Muscle layer of duodenum (tissue), 2 donors: Measurements from ENCODE around the gene PKP4.

Experiments
- H3K27ac ChIP-seq: one replicate; pipeline ENCODE4 v1.7.0; 2013; ENCODE audit warnings: mild to moderate bottlenecking, low read length
- H3K27me3 ChIP-seq: one replicate; pipeline ENCODE4 v1.7.0; 2013; ENCODE audit warnings: low read depth, mild to moderate bottlenecking, control low read depth, low read length
- H3K36me3 ChIP-seq, 2 donors: one replicate each; pipeline ENCODE4 v1.7.0; 2013; ENCODE audit warnings: low read length in 2 of 2, control low read depth in 1 of 2, mild to moderate bottlenecking in 1 of 2; ENCODE audit not compliant: insufficient read depth in 2 of 2, control insufficient read depth in 1 of 2
- H3K4me1 ChIP-seq, 2 donors: one replicate each; pipeline ENCODE4 v1.7.0; 2013; ENCODE audit warnings: low read length in 2 of 2, mild to moderate bottlenecking in 2 of 2, control low read depth in 1 of 2, moderate library complexity in 1 of 2; ENCODE audit not compliant: insufficient read depth in 2 of 2, control insufficient read depth in 1 of 2
- H3K4me3 ChIP-seq, 2 donors: one replicate each; pipeline ENCODE4 v1.7.0; 2013; ENCODE audit warnings: low read length in 2 of 2, low read depth in 1 of 2, mild to moderate bottlenecking in 1 of 2
- H3K9me3 ChIP-seq, 2 donors: one replicate each; pipeline ENCODE4 v1.7.0; 2013; ENCODE audit warnings: low read length in 2 of 2, control low read depth in 1 of 2, mild to moderate bottlenecking in 1 of 2; ENCODE audit not compliant: control insufficient read depth in 1 of 2
- donor health status: healthy.

PKP4 gene

DNA sequence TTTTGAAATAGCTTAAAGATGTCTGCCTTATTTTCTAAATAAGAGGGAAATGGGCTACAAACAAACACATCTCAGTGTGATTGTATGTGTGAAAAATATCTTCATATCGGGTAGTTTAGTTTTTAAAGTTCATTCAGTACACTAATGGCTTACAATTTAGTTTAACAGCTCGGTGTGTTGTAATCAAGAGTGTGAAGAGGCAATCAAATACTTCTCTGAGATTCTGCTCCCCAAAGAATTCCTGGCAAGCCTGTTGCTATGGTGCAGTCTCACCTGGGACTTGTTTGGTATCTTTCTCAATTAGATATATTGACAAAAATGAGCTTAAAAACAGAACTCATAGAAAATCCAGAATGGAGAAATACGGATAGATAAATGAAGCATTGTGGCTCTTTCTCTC lies 99.4 kb downstream of the PKP4 start:
- H3K36me3 ChIP-seq = peaks cover 0 to 4% of the 10 kb centered on the region in 2 donors
- no peak overlapping the region for H3K4me3 ChIP-seq
- H3K4me1 ChIP-seq = no peaks in the 10 kb centered on the region
- no peaks in the 10 kb centered on the region for H3K27me3 ChIP-seq
- no peaks in the 10 kb centered on the region for H3K9me3 ChIP-seq
- H3K27ac ChIP-seq = no peak overlapping the region

- no peaks in the 10 kb centered on the region for H3K9me3 ChIP-seq
- peaks cover 0 to 4% of the 10 kb centered on the region in 2 donors for H3K36me3 ChIP-seq
- no peaks in the 10 kb centered on the region for H3K27me3 ChIP-seq
- no peak overlapping the region for H3K4me3 ChIP-seq
- H3K4me1 ChIP-seq = no peaks in the 10 kb centered on the region
- H3K27ac ChIP-seq = no peak overlapping the region
These were observed 101.0 kb downstream of the PKP4 start for GRCh38 chr2:158557752-158558151.

DNA sequence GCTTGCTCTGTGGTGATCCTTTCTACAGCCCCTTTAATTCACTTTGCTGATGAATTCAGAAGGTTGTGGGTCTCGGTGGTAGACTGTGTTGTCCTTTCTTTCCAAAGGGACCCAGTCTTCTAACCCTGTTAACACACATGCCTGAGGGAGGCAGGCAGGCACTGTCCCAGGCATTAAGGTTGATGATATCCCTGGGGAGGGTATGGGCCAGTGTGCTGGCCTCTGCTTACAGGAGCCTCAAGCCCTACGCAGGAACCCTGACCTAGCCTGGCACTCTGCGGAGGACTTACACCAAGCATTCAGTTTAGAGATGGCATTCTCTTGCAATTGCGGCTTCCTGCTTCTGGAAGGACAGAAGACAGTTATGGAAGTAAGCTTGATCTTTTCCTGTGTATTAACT lies 102.5 kb downstream of the PKP4 start:
- Histone ChIP-seq H3K4me1 (no peaks in the 10 kb centered on the region), H3K27me3 (no peaks in the 10 kb centered on the region), H3K36me3 (peaks cover 0 to 4% of the 10 kb centered on the region in 2 donors), H3K27ac (no peak overlapping the region), H3K9me3 (no peaks in the 10 kb centered on the region), H3K4me3 (no peak overlapping the region)

DNA sequence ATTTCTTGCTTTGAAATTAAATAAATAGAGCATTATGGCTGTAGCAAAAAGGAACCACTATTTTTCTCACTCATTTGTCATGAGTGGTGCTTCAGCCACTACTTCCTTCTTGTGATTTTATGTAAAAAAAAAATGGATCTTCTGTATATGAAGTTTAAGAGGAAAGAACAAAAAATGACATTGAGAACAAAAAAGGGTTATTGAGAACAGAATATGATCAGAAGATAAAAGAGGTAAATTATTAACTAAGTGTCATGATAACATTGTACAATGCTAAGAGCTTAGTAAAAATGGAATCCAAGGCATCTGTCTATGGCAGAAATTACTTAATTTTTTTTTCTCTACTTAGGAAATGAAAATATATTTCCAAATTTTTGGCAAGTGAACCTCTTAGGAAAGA lies 103.5 kb downstream of the PKP4 start:
- no peaks in the 10 kb centered on the region for H3K4me1 ChIP-seq
- no peaks in the 10 kb centered on the region for H3K27me3 ChIP-seq
- no peaks in the 10 kb centered on the region for H3K9me3 ChIP-seq
- H3K27ac ChIP-seq = no peak overlapping the region
- peaks cover 0 to 4% of the 10 kb centered on the region in 2 donors for H3K36me3 ChIP-seq
- no peak overlapping the region for H3K4me3 ChIP-seq

DNA sequence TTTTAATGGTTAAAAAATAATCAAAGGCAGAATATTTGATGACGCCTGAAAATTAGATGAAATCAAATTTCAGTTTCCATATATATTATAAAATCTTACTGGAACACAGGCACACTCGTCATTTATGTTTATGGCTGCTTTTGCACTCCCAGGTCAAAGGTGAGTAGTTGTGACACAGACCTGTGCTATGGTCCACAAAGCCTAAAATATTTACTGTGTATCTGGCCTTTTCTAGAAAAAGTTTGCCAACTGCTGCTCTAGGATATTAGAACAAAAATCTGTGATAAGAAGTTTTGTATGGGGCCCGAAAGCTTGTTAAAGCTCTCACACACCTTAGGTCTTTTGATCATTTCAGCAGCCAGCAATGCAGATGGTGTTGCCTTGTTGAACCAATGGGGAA lies 104.3 kb downstream of the PKP4 start:
- no peaks in the 10 kb centered on the region for H3K27me3 ChIP-seq
- H3K36me3 ChIP-seq = peaks cover 0 to 4% of the 10 kb centered on the region in 2 donors
- H3K27ac ChIP-seq = no peak overlapping the region
- no peak overlapping the region for H3K4me3 ChIP-seq
- no peaks in the 10 kb centered on the region for H3K4me1 ChIP-seq
- no peaks in the 10 kb centered on the region for H3K9me3 ChIP-seq

GRCh38 chr2:158567208-158567607 lies 110.5 kb downstream of the PKP4 start:
- no peaks in the 10 kb centered on the region for H3K27me3 ChIP-seq

GRCh38 chr2:158569284-158569683 lies 112.5 kb downstream of the PKP4 start:
- Histone ChIP-seq H3K4me3 (no peak overlapping the region), H3K4me1 (no peaks in the 10 kb centered on the region), H3K27ac (no peak overlapping the region), H3K27me3 (no peaks in the 10 kb centered on the region), H3K36me3 (no peaks in the 10 kb centered on the region), H3K9me3 (no peaks in the 10 kb centered on the region)

More at GRCh38 chr2:158567208-158567607, 110.5 kb downstream of the PKP4 start:
- H3K4me3 ChIP-seq = no peak overlapping the region
- H3K9me3 ChIP-seq = no peaks in the 10 kb centered on the region
- H3K4me1 ChIP-seq = no peaks in the 10 kb centered on the region
- H3K36me3 ChIP-seq = no peaks in the 10 kb centered on the region
- no peak overlapping the region for H3K27ac ChIP-seq

- H3K27me3 ChIP-seq = no peaks in the 10 kb centered on the region
- no peaks in the 10 kb centered on the region for H3K9me3 ChIP-seq
- H3K27ac ChIP-seq = no peak overlapping the region
- no peak overlapping the region for H3K4me3 ChIP-seq
- H3K4me1 ChIP-seq = no peaks in the 10 kb centered on the region
- H3K36me3 ChIP-seq = no peaks in the 10 kb centered on the region
These were observed 114.1 kb downstream of the PKP4 start for GRCh38 chr2:158570869-158571268.

DNA sequence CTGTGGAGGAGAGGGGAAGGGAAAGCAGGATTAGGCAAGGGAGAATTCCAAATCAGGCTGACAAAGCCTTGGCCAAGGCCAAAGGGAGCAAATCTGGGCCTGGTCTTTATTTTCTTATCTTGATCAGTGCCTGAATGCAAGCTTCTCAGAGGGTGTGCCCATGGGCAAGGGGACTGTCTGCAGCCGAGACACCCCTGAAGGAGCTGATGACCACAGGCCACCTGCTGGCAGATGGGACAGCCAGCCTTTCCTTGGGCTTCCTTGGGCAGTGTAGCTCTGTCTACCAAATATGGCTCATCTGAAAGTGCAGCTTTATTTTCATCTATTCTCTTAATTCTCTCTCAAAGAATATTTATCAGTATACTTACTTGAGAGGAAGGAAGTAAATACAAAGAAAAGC lies 117.0 kb downstream of the PKP4 start:
- no peaks in the 10 kb centered on the region for H3K4me1 ChIP-seq
- H3K27ac ChIP-seq = no peak overlapping the region
- H3K27me3 ChIP-seq = no peaks in the 10 kb centered on the region
- no peaks in the 10 kb centered on the region for H3K9me3 ChIP-seq
- no peak overlapping the region for H3K4me3 ChIP-seq
- H3K36me3 ChIP-seq = no peaks in the 10 kb centered on the region

DNA sequence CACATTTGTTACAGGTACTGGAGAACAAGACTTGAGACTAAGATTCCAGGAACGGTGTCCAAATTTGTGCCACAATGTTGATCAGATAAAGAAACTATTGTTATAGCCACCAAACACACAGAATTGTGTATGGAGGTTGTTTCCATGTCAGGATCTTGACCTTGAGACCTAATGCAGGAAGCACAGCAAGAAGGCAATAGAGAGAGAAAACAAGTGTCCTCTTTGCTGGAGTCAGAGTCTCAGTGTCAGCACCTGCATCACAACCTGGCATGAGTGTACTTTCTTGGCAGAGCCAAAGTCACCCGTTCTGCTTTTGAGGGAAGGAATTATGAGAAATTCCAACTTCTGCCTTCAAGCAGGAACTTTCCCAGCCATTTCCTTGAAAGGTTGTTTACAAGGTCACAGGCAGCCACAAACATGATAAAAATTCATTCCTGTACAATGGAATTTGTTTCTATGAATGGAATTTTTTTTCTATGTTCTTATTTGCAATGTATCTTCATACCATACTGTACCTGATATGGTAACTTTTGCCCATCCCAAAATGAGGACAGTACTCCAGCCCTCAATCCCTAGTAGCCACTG lies 118.4 kb downstream of the PKP4 start:
- no peak overlapping the region for H3K27ac ChIP-seq
- H3K36me3 ChIP-seq = no peaks in the 10 kb centered on the region
- no peaks in the 10 kb centered on the region for H3K27me3 ChIP-seq
- no peaks in the 10 kb centered on the region for H3K4me1 ChIP-seq
- H3K9me3 ChIP-seq = no peaks in the 10 kb centered on the region
- no peak overlapping the region for H3K4me3 ChIP-seq

GRCh38 chr2:158577141-158577540 lies 120.4 kb downstream of the PKP4 start:
- Histone ChIP-seq H3K36me3 (no peaks in the 10 kb centered on the region), H3K4me1 (no peaks in the 10 kb centered on the region), H3K9me3 (no peaks in the 10 kb centered on the region), H3K27ac (no peak overlapping the region), H3K27me3 (no peaks in the 10 kb centered on the region), H3K4me3 (no peak overlapping the region)

GRCh38 chr2:158578703-158579330 lies 122.1 kb downstream of the PKP4 start:
- no peaks in the 10 kb centered on the region for H3K9me3 ChIP-seq
- no peak overlapping the region for H3K27ac ChIP-seq
- H3K4me3 ChIP-seq = no peak overlapping the region
- H3K27me3 ChIP-seq = no peaks in the 10 kb centered on the region
- H3K4me1 ChIP-seq = no peaks in the 10 kb centered on the region
- H3K36me3 ChIP-seq = peaks cover 0 to under 1% of the 10 kb centered on the region in 2 donors
